Measurements from ENCODE around the gene ALOXE3.
A peak's percentile ranks its signal among the peaks of the same experiment; 100 is the strongest.

Gene ALOXE3

DNA sequence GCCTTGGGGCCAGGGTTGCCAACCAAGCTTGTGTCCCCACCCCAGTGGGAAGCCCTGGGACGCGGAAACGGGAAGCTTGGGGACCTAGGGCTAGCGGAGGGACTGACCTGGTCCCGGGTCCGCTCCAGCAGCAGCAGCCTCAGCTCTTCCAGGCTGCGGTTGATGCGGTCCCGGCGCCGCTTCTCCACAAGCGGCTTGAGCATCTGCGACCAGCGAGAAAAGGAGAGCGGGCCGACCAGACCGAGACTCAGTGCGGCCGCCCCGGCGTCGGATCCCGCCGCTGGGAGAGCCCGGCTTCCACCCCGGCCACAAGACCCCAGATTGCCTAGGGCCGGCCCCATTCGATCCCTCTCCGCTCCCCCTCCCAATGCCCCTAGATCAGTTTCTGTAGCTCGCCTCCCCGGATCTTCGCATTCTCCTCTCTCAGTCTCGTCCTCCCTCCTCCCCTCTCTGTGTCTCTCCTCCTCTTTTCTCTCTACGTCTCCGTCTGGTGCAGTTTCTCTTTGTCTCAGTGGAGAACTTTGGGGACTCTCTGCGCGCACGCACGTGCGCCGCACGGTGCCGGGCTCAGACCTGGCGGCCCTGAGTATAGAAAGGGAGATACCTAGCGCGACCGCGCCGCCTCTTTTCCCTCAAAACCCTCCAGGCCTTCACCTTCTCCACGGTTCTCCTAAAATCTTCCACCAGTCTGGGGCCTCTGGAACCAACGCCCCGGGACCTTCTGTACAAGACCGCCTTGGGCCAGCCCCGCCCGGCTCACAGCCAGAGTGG lies 4.8 kb upstream of the ALOXE3 start:
- Histone ChIP-seq H3K27me3 (ENCODE audit: control insufficient read depth in 1 of 2, insufficient read depth in 2 of 2, low read length in 2 of 2) (peaks cover 34 to 54% of the 10 kb centered on the region in 2 donors), H3K9ac (ENCODE audit: low read length) (no peak overlapping the region), H3K9me3 (ENCODE audit: low read length) (no peaks in the 10 kb centered on the region), H3K27ac (ENCODE audit: low read depth, low read length) (no peak overlapping the region), H3K36me3 (ENCODE audit: insufficient read depth, low read length) (no peaks in the 10 kb centered on the region), H3K4me1 (ENCODE audit: insufficient read depth, low read length) (peaks cover 59% of the 10 kb centered on the region), H3K4me3 (ENCODE audit: low read depth in 1 of 2, low read length in 2 of 2) (peak overlapping the region; percentile 12 to 75)

DNA sequence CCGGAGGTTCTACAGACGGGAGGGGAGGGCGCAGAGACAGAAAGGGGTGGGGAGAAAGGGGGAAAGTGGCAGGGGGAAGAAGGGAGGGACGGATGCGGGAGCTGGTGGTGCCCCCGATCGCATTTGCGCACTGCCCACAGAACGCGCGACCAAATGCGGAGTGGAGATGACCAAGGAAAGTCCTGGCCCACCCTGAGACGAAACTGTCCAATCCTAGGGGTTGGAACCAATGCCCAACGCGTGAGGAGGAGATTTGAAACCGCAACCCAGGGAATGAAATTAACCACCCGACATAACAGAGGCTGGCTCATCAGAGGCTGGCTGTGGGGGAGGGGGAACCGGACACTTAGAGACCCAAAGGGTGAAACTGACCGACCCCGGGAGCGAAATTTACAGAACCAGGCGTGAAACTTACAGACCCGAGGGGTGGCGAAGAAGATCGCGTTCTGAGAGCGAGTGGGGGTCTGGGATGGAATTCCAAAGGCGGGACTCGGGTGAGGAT lies 4.2 kb upstream of the ALOXE3 start:
- H3K4me1 ChIP-seq (ENCODE audit: insufficient read depth, low read length) = peaks cover 65% of the 10 kb centered on the region
- no peak overlapping the region for H3K27ac ChIP-seq (ENCODE audit: low read depth, low read length)
- no peaks in the 10 kb centered on the region for H3K36me3 ChIP-seq (ENCODE audit: insufficient read depth, low read length)
- no peaks in the 10 kb centered on the region for H3K9me3 ChIP-seq (ENCODE audit: low read length)
- H3K27me3 ChIP-seq (ENCODE audit: control insufficient read depth in 1 of 2, insufficient read depth in 2 of 2, low read length in 2 of 2) = peaks cover 34 to 59% of the 10 kb centered on the region in 2 donors
- no peak overlapping the region for H3K9ac ChIP-seq (ENCODE audit: low read length)
- peak overlapping the region; percentile 36 to 75 for H3K4me3 ChIP-seq (ENCODE audit: low read depth in 1 of 2, low read length in 2 of 2)

DNA sequence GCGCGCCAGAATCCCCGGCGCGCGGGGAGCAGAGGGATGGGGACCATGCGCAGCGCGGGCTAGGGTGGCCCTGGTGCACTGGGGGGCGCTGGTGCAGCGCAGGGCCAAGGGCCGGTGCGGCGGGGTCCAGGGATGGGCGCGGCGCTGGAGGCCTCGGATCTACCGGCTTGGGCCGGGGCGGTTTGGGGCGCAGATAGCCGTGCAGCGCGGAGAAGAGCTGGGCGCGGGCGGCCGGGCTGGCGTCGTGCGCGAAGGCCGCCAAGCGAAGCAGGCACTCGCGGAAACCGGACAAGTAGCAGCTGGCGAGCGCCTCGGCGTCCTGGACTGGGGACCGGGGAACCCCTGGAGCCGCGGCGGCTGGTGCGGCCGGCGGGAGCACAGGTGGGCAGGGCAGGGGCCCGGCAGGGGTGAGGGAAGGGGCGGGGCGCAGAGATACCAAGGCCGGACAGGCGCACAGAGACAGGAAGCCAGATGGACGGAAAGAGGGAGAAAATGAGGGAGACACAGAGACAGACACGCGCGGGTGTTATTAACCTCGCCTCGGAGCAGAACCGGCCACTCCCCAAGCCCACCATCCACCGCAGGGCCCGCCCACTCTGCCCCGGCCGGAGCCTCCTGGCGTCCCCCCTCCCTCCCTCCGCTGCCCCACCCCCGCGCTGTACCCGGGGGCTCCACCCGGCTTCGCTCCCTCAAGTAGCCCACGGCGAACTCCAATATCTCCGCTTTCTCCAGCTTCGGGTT lies 3.5 kb upstream of the ALOXE3 start:
- Histone ChIP-seq H3K27me3 (ENCODE audit: control insufficient read depth in 1 of 2, insufficient read depth in 2 of 2, low read length in 2 of 2) (peaks cover 34 to 65% of the 10 kb centered on the region in 2 donors), H3K27ac (ENCODE audit: low read depth, low read length) (no peak overlapping the region), H3K4me3 (ENCODE audit: low read depth in 1 of 2, low read length in 2 of 2) (peak overlapping the region; percentile 36 to 75), H3K36me3 (ENCODE audit: insufficient read depth, low read length) (no peaks in the 10 kb centered on the region), H3K4me1 (ENCODE audit: insufficient read depth, low read length) (peaks cover 62% of the 10 kb centered on the region), H3K9me3 (ENCODE audit: low read length) (no peaks in the 10 kb centered on the region), H3K9ac (ENCODE audit: low read length) (no peak overlapping the region)

GRCh38 chr17:8121407-8121680 lies 3.0 kb upstream of the ALOXE3 start:
- Histone ChIP-seq H3K9me3 (ENCODE audit: low read length) (no peaks in the 10 kb centered on the region), H3K27me3 (ENCODE audit: control insufficient read depth in 1 of 2, insufficient read depth in 2 of 2, low read length in 2 of 2) (peaks cover 39 to 70% of the 10 kb centered on the region in 2 donors), H3K9ac (ENCODE audit: low read length) (no peak overlapping the region), H3K36me3 (ENCODE audit: insufficient read depth, low read length) (no peaks in the 10 kb centered on the region), H3K4me1 (ENCODE audit: insufficient read depth, low read length) (peaks cover 60% of the 10 kb centered on the region), H3K27ac (ENCODE audit: low read depth, low read length) (no peak overlapping the region), H3K4me3 (ENCODE audit: low read depth in 1 of 2, low read length in 2 of 2) (peak overlapping the region in 1 of 2 donors; percentile 75)

GRCh38 chr17:8120520-8121406 lies 2.4 kb upstream of the ALOXE3 start:
- Histone ChIP-seq H3K9ac (ENCODE audit: low read length) (no peak overlapping the region), H3K9me3 (ENCODE audit: low read length) (no peaks in the 10 kb centered on the region), H3K4me1 (ENCODE audit: insufficient read depth, low read length) (peaks cover 58% of the 10 kb centered on the region), H3K27ac (ENCODE audit: low read depth, low read length) (no peak overlapping the region), H3K4me3 (ENCODE audit: low read depth in 1 of 2, low read length in 2 of 2) (peak overlapping the region in 1 of 2 donors; percentile 56), H3K27me3 (ENCODE audit: control insufficient read depth in 1 of 2, insufficient read depth in 2 of 2, low read length in 2 of 2) (peaks cover 45 to 76% of the 10 kb centered on the region in 2 donors), H3K36me3 (ENCODE audit: insufficient read depth, low read length) (no peaks in the 10 kb centered on the region)

DNA sequence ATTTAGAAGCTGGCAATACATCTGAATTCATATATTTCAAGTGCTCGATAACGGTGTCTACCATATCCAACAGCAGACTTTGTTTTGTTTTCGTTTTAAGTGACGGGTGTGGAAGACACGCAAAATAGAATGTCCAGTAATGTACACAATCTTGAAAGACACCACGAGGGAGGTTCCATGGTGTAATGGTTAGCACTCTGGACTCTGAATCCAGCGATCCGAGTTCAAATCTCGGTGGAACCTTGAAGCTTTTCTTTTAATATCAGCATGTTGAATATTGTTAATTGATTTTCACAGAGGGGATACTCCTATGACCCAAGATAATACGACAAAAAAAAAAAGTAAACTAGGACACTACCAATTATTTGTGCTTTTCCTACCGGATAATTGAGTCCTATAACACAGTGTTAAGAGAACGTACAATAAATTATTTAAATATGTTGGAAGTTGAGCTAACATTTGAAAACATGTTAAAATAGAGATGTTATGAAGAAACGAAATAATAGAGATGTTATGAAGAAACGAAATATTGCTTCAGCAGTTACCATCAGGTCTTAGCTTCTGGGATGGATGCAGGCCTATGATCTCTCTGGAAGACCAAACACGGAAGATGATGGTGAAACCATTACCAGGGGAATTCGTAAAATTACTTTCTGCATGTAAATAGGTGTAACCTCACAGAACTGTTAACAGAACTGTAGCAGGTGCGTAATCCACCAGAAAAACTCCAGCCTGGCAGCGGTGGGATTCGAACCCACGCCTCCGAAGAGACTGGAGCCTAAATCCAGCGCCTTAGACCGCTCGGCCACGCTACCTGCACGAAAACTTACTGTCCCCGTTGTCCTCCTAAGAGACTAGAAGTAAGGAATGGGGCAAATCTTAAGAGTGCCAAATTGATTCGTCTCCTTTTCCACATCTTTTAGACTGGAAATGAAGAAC lies 1.5 kb upstream of the ALOXE3 start:
- Histone ChIP-seq H3K4me3 (ENCODE audit: low read depth in 1 of 2, low read length in 2 of 2) (peak overlapping the region; percentile 50 to 89), H3K27me3 (ENCODE audit: control insufficient read depth in 1 of 2, insufficient read depth in 2 of 2, low read length in 2 of 2) (peaks cover 44 to 78% of the 10 kb centered on the region in 2 donors), H3K36me3 (ENCODE audit: insufficient read depth, low read length) (no peaks in the 10 kb centered on the region), H3K9ac (ENCODE audit: low read length) (no peak overlapping the region), H3K9me3 (ENCODE audit: low read length) (no peaks in the 10 kb centered on the region), H3K4me1 (ENCODE audit: insufficient read depth, low read length) (peaks cover 51% of the 10 kb centered on the region), H3K27ac (ENCODE audit: low read depth, low read length) (peak overlapping the region; percentile 59)

- Histone ChIP-seq H3K36me3 (ENCODE audit: insufficient read depth, low read length) (no peaks in the 10 kb centered on the region), H3K9ac (ENCODE audit: low read length) (peak overlapping the region; percentile 31), H3K4me3 (ENCODE audit: low read depth in 1 of 2, low read length in 2 of 2) (peak overlapping the region; percentile 50 to 89), H3K27me3 (ENCODE audit: control insufficient read depth in 1 of 2, insufficient read depth in 2 of 2, low read length in 2 of 2) (peaks cover 44 to 78% of the 10 kb centered on the region in 2 donors), H3K9me3 (ENCODE audit: low read length) (no peaks in the 10 kb centered on the region), H3K4me1 (ENCODE audit: insufficient read depth, low read length) (peaks cover 43% of the 10 kb centered on the region), H3K27ac (ENCODE audit: low read depth, low read length) (peak overlapping the region; percentile 59)
Observed at GRCh38 chr17:8118769-8119580, 661 bp upstream of the ALOXE3 start.

DNA sequence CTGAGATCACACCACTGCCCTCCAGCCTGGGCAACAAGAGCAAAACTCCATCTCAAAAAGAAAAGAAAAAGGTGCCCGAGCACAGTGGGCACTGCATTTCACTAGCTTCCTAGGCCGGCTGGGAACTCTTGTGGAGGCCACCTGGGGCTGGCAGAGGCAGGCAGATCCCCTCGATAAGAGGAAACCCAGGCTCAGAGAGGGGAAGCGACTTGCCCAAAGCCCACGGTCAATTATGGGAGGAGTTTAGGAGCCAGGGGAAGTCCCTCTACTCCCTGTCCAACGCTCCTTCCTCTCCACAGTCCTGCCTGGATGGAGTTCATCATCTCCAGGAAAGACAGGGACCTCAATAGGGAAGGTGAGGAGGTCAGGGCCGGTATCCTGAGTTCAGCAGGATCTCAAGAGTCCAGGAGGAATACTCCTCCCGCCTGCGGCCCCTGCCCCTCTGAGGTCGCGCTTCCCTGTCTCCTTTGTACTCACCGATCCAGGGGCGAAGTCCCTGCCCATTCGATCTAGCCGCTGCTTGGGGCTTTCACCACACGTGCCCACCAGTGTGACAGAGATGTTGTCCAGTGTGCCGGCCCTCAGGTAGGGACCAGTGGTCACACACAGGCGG lies 841 bp downstream of the ALOXE3 start:
- H3K4me1 ChIP-seq (ENCODE audit: insufficient read depth, low read length) = peaks cover 28% of the 10 kb centered on the region
- H3K4me3 ChIP-seq (ENCODE audit: low read depth in 1 of 2, low read length in 2 of 2) = peak overlapping the region in 1 of 2 donors; percentile 89
- H3K27ac ChIP-seq (ENCODE audit: low read depth, low read length) = no peak overlapping the region
- no peak overlapping the region for H3K9ac ChIP-seq (ENCODE audit: low read length)
- peaks cover 34 to 75% of the 10 kb centered on the region in 2 donors for H3K27me3 ChIP-seq (ENCODE audit: control insufficient read depth in 1 of 2, insufficient read depth in 2 of 2, low read length in 2 of 2)
- H3K36me3 ChIP-seq (ENCODE audit: insufficient read depth, low read length) = no peaks in the 10 kb centered on the region
- H3K9me3 ChIP-seq (ENCODE audit: low read length) = no peaks in the 10 kb centered on the region

DNA sequence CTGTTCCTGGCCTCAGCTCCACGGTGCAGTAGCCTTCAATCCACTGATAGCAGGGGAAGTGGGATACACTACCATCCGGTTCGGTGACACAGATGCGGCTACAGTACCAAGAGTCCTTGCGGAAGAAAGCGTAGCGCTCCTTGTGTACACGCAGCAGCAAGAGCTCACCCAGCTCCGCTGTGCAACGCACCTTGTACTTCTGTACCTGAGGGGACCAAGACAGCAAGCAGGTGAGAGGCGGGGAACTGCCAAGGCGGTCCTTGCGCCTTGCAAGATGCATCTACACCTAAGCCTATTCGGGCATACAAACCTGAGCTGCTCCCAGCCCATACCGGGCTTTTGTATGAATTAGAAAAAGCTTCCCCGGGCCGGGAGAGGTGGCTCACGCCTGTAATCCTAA lies 1.5 kb downstream of the ALOXE3 start:
- Histone ChIP-seq H3K4me3 (ENCODE audit: low read depth in 1 of 2, low read length in 2 of 2) (no peak overlapping the region), H3K36me3 (ENCODE audit: insufficient read depth, low read length) (no peaks in the 10 kb centered on the region), H3K4me1 (ENCODE audit: insufficient read depth, low read length) (peaks cover 25% of the 10 kb centered on the region), H3K27me3 (ENCODE audit: control insufficient read depth in 1 of 2, insufficient read depth in 2 of 2, low read length in 2 of 2) (peaks cover 37 to 75% of the 10 kb centered on the region in 2 donors), H3K9ac (ENCODE audit: low read length) (no peak overlapping the region), H3K9me3 (ENCODE audit: low read length) (no peaks in the 10 kb centered on the region), H3K27ac (ENCODE audit: low read depth, low read length) (no peak overlapping the region)
